Left colon (tissue), 2 donors: ENCODE measurements around the gene FAM149A. TPM values are rescaled to one million over a fixed set of nuclear protein-coding genes. Genes with fewer than 3 reads are reported as not detected.

Experiments used
- ATAC-seq: fragments of 200-7000 bp; cut with Tn5 transposase; one replicate; pipeline ENCODE4 v1.9.1; 2020; ENCODE audit warnings: mild to moderate bottlenecking, moderate library complexity
- DNase-seq, 2 donors: peaks; one replicate each; pipeline ENCODE4 v3.0.0-alpha.2; 2020
- intact Hi-C, 2 donors: fragments of 100-400 bp; cut with DNase I in 1 of 2; cut with micrococcal nuclease in 1 of 2; formaldehyde crosslinking; loops; one replicate each; pipeline versions ENCODE4 v1.11.2 to v1.14.0; 2022; cut with DNase I, micrococcal nuclease
- total RNA-seq, 2 donors: library from RNA; stranded (reverse); fragmentation: NEBNext Ultra II Directional; extraction: Animal tissue kit (Norgen Biotek cat#: 25700); gene quantifications; one replicate each; pipeline ENCODE4 v1.2.1, GENCODE V29; 2021
- donor health status: DM: no; HTN: no; CAD: no.
- donor health status: DM: yes; HTN: yes; CAD: no.

FAM149A gene
- total RNA-seq, 2 donors from 2014 or later = 15.2 to 18.4 TPM

GRCh38 chr4:186102931-186103330, 1.6 kb upstream of the FAM149A start:
- intact Hi-C loops = no loop called here
- ATAC-seq (no peak), DNase-seq (no peak)

GRCh38 chr4:186104890-186105646, 564 bp downstream of the FAM149A start:
- ATAC-seq = peak; percentile 50
- intact Hi-C loops = no loop called here

GRCh38 chr4:186105647-186106321, 1.3 kb downstream of the FAM149A start:
- DNase-seq (no peak), ATAC-seq (peak; percentile 80)
- intact Hi-C loops = no loop called here

More at GRCh38 chr4:186104890-186105646, 564 bp downstream of the FAM149A start:
- DNase-seq = peak in 1 of 2 donors; percentile 52

DNA sequence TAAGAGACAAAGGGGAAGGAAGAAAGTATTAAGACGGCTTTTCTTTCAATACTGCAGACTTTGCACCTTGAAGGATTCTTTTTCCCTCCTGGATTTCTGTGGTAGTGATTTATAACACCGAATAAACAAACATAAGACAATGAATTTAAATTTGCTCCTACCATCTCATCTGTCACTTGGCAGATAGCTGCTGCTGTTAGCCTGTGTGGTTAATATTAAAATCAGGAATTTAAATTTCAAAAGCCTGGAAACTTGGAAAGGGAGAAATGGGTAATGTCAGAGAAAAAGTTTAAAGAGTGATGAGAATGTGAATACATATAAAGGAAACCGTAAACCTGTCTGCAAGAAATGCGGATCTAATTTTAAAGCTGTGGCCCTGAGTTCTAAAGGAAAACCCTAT, 3.4 kb downstream of the FAM149A start:
- ATAC-seq (no peak), DNase-seq (no peak)
- intact Hi-C loops = no loop called here

GRCh38 chr4:186108391-186108790, 3.9 kb downstream of the FAM149A start:
- intact Hi-C loops = no loop called here
- DNase-seq = no peak
- ATAC-seq = no peak

- ATAC-seq (no peak), DNase-seq (no peak)
- intact Hi-C loops = no loop called here
Observed at GRCh38 chr4:186109245-186109644, 4.7 kb downstream of the FAM149A start.

- intact Hi-C loops = no loop called here
- no peak for ATAC-seq
- no peak for DNase-seq
Observed at GRCh38 chr4:186116697-186117096, 12.2 kb downstream of the FAM149A start.

DNA sequence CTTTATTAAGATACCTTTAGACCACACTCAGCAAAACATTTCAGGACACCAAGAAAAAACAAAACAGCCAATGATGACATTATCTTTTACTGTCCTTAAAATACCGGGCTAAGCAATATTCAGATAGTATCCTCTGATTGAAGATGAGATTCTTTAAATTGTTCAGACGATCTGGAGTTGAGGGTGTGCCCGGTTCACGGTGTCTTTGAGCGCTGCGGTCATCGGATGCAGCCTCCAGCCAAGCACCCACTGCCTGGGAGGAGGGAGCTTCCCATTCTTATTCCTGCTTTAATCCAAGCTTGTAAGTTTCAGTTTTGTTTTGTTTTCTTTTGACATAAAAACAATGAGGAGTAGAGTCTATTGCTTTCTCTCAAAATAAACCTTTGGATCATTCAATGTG, 14.1 kb downstream of the FAM149A start:
- ATAC-seq (no peak), DNase-seq (no peak)
- intact Hi-C loops = no loop called here

- intact Hi-C loops = no loop called here
- ATAC-seq = no peak
- no peak for DNase-seq
Observed at GRCh38 chr4:186121057-186121456, 16.6 kb downstream of the FAM149A start.

- no peak for DNase-seq
- no peak for ATAC-seq
- intact Hi-C loops = no loop called here
Observed at GRCh38 chr4:186128842-186129241, 24.3 kb downstream of the FAM149A start.

DNA sequence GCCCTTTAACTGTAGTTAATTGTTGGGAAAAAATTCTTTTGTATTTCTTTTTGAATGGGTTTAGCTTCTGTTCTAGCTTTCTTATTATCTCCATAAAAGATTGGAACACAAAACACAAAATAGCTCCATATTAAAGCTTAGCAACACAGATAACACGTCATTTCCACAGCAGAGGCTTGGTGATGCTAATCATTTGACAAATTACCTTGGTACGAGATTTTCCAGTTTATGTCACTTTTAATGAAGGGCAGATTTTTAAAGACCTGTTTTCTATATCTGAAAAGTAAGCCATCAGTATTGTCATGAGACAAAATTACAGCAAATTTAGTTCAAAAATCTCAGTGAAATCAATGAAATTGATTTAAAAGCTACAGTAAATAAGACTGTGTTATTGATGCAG, 27.4 kb downstream of the FAM149A start:
- DNase-seq = no peak
- intact Hi-C loops = no loop called here
- no peak for ATAC-seq

- no peak for DNase-seq
- peak; percentile 51 for ATAC-seq
- intact Hi-C loops = no loop called here
Observed at GRCh38 chr4:186132577-186133242, 28.2 kb downstream of the FAM149A start.

- intact Hi-C loops = no loop called here
- DNase-seq (no peak), ATAC-seq (no peak)
Observed at GRCh38 chr4:186134257-186134656, 29.8 kb downstream of the FAM149A start.

DNA sequence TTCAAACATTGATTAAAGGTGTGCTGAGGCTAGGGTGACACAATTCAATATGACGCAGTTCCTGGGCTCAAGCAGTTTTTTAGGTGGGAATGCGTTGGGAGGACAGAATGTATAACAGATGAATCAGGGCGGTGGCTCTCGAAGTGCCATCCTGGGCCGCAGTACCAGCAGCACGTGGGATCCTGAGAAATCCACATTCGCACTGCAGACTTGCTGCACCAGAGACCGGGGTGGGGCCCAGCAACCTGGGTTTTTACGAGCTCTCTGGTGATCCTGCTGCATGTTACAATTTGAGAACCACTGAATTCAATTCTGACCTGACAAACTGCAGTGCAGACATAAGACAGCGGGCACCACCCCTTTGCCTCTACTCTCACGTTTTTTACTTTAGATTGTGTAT, 30.4 kb downstream of the FAM149A start:
- ATAC-seq (peak; percentile 54), DNase-seq (no peak)
- intact Hi-C loops = loop anchor here in 1 of 2 donors (5.0 kb wide), 1 partner anchor 68 kb away; the partner anchor contains the start of gene TLR3

GRCh38 chr4:186137196-186137794, 32.8 kb downstream of the FAM149A start:
- DNase-seq (no peak), ATAC-seq (peak; percentile 59)
- intact Hi-C loops = loop anchor here in 1 of 2 donors (5.0 kb wide), 1 partner anchor 70 kb away; the partner anchor contains the start of gene TLR3

DNA sequence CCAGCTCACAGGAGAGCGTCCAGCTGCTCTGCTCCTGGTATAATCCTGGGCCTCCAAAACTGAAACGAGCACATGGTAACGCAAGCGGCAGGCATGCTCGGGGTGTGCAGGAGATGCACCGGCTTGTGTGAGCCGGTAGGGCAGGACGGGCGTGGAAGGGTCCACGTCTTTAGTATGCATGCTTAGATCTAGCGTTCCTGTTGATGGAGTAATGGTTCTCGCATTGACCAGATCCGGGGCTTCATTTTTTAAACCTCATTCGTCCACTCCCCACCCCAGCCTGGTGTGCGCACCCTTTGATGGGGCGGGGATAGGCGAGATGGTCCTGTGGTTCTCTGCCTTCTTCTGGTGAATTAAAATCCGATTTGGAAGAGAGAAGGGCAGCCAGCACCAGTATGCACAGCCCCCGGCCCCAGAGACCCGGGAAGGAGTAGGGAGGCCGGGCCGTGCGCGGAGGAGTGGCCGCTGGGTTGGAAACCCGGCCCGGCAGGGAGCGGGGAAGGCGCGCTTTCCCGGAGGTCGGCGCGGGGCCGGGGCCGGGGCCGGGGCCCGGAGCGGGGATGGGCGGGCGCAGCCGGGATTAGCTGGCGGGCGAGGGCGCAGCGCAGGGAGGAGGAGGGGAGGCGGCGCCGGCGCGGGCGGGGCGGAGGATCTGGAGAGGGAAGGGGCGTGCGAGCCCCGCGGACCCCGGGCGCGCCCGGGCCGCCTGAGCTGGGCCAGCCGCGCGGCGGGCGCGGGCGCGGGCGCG, 39.9 kb downstream of the FAM149A start:
- intact Hi-C loops = no loop called here
- ATAC-seq = peak; percentile 81
- peak; percentile 40 to 63 for DNase-seq

DNA sequence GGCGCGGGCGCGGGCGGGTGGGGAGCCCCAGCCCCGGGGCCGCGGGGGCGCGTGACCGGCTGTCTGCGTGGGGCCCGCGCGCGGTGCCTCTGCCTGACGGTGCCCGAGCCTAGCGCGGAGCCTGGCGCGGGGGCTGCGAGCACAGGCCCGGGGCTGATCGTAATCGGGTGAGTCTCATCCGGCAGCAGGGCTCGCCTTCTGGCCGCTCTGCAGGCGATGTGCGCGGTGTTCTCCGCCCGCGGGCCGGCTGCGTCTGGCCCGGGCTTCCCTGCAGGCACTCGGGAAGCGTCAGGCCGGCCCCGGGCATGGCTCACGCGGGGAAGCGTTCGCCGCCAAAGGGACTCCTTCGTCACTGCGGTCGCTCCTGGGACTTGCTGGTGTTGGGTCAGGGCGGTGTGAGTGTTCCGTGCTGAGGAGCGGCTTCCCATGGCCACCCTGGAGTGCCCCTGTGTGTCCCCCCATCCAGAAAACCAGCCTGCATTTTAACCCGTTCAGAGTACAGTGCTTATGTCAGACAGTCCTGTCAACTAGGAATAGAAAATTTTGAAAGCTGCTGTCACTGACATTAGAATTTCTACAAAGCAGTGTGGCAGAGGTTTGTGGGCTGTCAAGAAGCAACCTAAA, 40.6 kb downstream of the FAM149A start:
- ATAC-seq (peak; percentile 65), DNase-seq (peak; percentile 37 to 49)
- intact Hi-C loops = no loop called here

DNA sequence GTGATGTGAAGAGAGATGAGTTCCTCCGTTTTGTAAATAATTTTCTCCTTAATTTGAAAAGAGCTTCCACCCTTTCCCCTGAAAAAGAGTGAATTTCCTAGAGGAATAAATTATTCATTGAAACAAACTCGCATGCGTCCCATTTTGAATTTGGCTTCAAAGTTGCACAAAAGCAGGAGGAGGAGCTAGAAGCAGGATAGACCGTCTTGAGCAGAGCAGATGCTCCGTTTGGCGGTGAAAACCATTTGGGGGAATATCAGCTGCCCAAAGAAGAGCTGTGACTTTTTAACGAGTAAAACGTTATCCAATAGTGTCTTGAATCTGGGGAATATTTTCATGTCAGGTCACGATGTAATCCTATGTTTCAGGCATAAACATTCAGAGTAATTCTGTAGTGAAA, 42.0 kb downstream of the FAM149A start:
- intact Hi-C loops = no loop called here
- DNase-seq (no peak), ATAC-seq (no peak)
